GM20000 (cell line): ENCODE data around the gene SELENOW.
"Not testable (repeated sequence)": the region's sequence is repeated elsewhere in the genome, so short reads cannot be mapped to it uniquely, and the experiment has no call there.

Experiments
- DNase-seq: peaks from one replicate; pipeline ENCODE4 v3.0.0; 2012; ENCODE audit warnings: low spot score
- TF ChIP-seq, protein P1 (sequence below): IDR thresholded peaks from 2 replicates; pipeline ENCODE4 v1.5.1; 2012; ENCODE audit warnings: mild to moderate bottlenecking, control low read depth; ENCODE audit errors: extremely low read depth, missing control alignments

Gene SELENOW

DNA sequence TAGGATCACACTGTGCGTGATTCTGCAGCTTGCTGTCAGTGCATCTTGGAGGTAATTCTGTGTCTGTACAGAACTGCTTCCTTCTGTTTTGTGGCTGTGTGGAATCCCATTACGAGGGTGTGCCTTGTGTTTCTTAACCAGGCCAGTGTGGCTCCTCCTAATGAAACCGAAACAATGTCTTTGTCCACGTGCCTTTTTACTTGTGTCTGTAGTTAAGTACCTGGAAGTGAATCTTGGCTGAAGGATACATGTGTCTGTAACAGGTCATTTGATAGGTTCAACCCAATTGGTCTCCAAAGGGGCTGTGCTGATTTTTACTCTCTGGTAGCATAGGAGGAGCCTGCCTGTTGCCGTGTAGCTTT, 20.1 kb upstream of the SELENOW start:
- DNase-seq, result no peak
- TF ChIP-seq, protein P1, sequence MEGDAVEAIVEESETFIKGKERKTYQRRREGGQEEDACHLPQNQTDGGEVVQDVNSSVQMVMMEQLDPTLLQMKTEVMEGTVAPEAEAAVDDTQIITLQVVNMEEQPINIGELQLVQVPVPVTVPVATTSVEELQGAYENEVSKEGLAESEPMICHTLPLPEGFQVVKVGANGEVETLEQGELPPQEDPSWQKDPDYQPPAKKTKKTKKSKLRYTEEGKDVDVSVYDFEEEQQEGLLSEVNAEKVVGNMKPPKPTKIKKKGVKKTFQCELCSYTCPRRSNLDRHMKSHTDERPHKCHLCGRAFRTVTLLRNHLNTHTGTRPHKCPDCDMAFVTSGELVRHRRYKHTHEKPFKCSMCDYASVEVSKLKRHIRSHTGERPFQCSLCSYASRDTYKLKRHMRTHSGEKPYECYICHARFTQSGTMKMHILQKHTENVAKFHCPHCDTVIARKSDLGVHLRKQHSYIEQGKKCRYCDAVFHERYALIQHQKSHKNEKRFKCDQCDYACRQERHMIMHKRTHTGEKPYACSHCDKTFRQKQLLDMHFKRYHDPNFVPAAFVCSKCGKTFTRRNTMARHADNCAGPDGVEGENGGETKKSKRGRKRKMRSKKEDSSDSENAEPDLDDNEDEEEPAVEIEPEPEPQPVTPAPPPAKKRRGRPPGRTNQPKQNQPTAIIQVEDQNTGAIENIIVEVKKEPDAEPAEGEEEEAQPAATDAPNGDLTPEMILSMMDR, result no peak

DNA sequence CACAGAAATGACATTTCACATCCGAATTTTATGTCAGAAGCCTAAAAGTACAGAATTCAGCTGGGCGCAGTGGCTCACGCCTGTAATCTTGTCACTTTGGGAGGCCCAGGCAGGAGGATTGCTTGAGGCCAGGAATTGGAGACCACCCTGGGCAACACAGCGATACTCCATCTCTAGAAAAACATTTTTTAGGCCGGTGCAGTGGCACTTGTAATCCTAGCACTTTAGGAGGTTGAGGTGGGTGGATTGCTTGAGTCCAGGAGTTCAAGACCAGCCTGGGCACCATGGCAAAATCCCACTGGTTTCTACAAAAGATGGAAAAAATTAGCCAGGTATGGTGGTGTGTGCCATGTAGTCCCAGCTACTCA, 17.9 kb upstream of the SELENOW start:
- no peak for DNase-seq
- TF ChIP-seq, protein P1, result no peak

DNA sequence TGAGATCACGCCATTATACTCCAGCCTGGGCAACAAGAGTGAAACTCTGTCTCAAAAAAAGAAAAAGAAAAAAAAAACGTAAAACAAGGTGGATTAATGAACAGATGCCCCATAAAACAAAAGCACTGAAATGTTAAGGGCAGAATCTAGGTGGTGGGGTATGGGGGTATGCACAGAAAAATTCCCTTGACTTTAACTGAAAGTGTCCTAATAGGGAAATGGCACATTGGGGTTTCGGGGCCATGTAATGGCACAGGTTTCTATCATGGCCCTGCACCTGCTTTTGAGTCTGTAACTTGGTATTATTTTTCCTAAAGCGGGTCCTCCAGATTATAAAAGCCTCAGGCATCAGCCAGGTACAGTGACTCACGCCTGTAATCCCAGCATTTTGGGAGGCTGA, 16.9 kb upstream of the SELENOW start:
- DNase-seq, result no peak
- TF ChIP-seq, protein P1, result no peak

DNA sequence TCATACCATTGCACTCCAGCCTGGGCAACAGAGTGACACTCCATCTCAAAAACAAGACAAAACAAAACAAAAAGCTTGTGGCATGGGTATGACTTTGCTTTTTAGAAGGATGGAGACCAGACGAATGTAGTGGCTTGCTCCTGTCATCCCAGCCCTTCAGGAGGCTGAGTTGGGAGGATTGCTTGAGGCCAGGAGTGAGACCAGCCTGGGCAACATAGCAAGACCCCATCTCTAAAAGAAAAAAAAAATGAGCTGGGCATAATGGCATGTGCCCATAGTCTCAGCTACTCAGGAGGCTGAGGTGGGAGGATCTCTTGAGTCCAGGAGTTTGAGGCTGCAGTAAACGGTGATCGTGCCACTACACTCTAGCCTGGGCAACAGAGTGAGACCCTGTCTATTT, 16.4 kb upstream of the SELENOW start:
- TF ChIP-seq, protein P1, result no peak
- no peak for DNase-seq

DNA sequence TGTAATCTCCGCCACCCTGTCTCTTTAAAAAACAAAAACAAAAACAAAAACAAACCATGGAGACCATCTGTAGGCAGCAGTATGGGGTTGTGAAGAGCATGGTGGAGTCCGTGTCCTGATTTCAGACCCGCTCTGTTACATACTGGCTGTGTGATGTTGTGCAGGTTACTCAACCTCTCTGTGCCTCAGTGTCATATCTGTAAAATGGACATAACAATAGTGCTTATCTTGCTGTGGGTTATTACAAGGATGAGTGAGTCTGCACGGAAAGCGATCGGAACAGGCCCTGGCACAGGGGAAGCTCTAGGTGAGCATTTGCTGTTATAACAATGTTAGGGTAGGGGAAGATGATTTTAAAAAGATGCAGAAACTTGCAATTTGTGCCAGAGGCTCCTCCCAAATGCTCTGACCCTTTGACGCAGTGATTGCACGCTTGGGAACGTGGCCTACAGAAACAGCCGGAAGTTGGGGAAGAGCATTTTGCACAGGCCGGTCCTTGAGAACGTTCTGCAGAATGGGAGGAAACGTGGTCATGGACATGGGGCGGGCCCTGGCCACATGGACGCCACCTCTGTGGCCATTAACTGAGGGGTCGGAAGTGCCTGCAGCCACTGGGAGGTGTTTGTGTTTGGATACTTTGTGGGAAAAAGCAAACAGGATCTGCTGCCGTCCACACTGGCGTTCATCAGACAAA, 15.7 kb upstream of the SELENOW start:
- TF ChIP-seq, protein P1, result no peak

DNA sequence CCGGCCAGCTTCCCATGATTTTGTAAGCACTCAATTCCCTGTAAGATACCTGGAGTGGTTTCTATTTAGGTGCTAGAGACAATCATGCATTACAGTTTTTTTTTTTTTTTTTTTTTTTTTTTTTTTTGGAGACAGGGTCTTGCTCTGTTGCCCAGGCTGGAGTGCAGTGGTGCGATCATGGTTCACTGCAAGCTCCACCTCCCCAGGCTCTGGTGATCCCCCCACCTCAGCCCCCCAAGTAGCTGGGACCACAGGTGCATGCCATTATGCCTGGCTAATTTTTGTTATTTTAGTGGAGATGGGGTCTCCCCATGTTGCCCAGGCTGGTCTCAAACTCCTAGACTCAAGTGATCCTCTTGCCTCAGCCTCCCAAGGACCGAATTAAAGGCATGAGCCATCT, 13.8 kb upstream of the SELENOW start:
- not testable (repeated sequence) for DNase-seq

More for the DNA sequence above, 15.7 kb upstream of the SELENOW start:
- no peak for DNase-seq

DNA sequence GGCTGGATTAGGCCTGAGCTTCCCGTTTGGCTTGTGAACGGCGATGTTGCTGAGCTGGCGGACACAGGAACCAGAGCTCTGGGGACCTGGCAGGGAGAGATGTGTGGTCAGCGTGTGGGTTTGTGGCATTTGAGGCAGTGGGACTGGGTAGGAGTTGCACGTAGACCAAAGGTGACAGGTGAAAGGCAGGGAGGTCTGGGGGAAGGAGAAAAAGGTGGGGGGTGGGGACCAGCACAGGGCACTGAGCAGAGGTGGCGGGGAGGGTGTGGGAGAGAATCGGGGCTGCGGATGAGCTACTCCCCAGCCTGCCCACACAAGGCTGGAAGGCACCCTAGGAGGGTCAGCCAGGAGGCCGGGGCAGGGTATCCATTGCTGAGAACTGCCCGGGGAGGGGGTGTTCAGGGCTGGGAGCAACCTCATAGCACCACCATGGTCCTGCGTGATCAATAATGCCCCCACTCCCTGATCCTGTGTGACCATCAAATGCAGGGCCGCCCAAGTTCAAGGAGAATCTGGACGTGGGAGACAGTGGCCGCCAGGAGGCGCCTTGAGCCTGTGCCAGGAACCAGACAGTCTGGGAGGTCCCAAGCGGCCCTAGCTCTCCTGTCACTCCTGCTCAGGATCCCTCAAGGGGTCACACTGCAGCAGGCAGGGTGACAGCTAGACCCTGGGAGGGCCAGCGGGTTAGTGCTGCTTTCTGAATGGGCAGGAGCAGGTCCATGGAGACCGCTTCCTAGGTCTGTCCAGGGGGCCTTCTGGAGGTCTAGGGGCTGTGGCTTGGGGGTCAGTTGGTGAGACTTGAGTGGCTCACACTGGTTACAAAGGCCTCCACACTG, 12.8 kb upstream of the SELENOW start:
- TF ChIP-seq, protein P1, result peak; percentile 69
- peak; percentile 65 for DNase-seq

DNA sequence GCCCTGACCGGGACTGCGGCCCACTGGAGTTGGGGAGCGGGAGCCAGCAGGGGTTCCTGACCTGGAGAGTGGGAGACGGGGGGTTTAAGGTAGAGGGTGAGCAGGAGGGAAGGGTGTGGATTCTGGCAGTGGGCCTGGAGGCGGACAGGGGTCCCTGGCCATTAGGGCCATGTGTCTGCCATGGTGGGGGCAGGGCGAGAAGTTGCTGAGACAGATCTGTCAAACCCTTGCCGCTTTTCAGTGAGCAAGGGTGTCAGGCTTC, 12.2 kb upstream of the SELENOW start:
- TF ChIP-seq, protein P1, result no peak
- DNase-seq, result no peak
